Endothelial cell of umbilical vein (primary cell): ENCODE measurements around the gene ACOX3. TPM values are rescaled to one million over a fixed set of nuclear protein-coding genes. Genes with fewer than 3 reads are reported as not detected.

Experiments used
- BruUV-seq: library from RNA; stranded (reverse); fragments of 400-500 nt; replicated peaks from 2 replicates; lab custom pipeline; 2021; lab: Mats Ljungman, UMichigan
- CTCF ChIA-PET: fragments of 300-600, 350-600 bp; sonication (Branson Sonifier 250); formaldehyde crosslinking; loops from one replicate; lab custom pipeline; 2021; ENCODE audit warnings: antibody characterized with exemption, inconsistent platforms; lab: Charles Lee
- POLR2A ChIA-PET: fragments of 300-600, 350-600 bp; sonication (Branson Sonifier 250); formaldehyde crosslinking; loops from one replicate; lab custom pipeline; 2021; ENCODE audit warnings: antibody characterized with exemption, inconsistent platforms; lab: Charles Lee
- DNase-seq: peaks from one replicate; pipeline ENCODE4 v3.0.0-alpha.2; 2011; ENCODE audit warnings: low read depth, low spot score
- FAIRE-seq: peaks from 2 replicates; lab custom pipeline; 2011; peaks lifted over from hg19 to GRCh38; lab: Jason Lieb, UNC
- H2AFZ ChIP-seq: 2 replicates; pipeline ENCODE4 v1.6.0; 2012; ENCODE audit warnings: low read depth, low read length, control low read depth, inconsistent platforms
- H3K27ac ChIP-seq: 2 replicates; pipeline ENCODE4 v1.5.1; 2011; ENCODE audit warnings: low read depth, mild to moderate bottlenecking, control low read depth, low read length, moderate library complexity; ENCODE audit not compliant: insufficient read depth
- H3K27me3 ChIP-seq, 2 experiments: 2 replicates each; pipeline versions ENCODE4 v1.6.0 to v1.6.1; 2011; ENCODE audit warnings: low read length in 2 of 2, mixed read lengths in 1 of 2; ENCODE audit not compliant: control insufficient read depth in 2 of 2, insufficient read depth in 2 of 2
- H3K36me3 ChIP-seq, 2 experiments: 2 replicates in 1 of 2; 3 replicates in 1 of 2; pipeline ENCODE4 v1.5.1; 2011; ENCODE audit warnings: low read length in 2 of 2, mild to moderate bottlenecking in 1 of 2, moderate library complexity in 1 of 2; ENCODE audit not compliant: control insufficient read depth in 2 of 2, insufficient read depth in 2 of 2; ENCODE audit errors: extremely low read depth in 1 of 2
- H3K4me1 ChIP-seq: 3 replicates; pipeline ENCODE4 v1.5.1; 2011; ENCODE audit warnings: mild to moderate bottlenecking, low read length; ENCODE audit not compliant: control insufficient read depth, insufficient read depth; ENCODE audit errors: extremely low read depth
- H3K4me2 ChIP-seq: 2 replicates; pipeline ENCODE4 v1.6.1; 2011; ENCODE audit warnings: low read length, control low read depth, mixed read lengths; ENCODE audit not compliant: insufficient read depth
- H3K4me3 ChIP-seq, 3 experiments: fragments of 200-600 bp in 1 of 3; sonication (generic), shearing (Covaris generic) in 1 of 3; replicated peaks in 1 of 3; 2 replicates each; pipeline ENCODE4 v1.5.1; 2011 to 2016; ENCODE audit warnings: control low read depth in 3 of 3, low read length in 3 of 3, mild to moderate bottlenecking in 2 of 3, inconsistent platforms in 1 of 3, low read depth in 1 of 3, moderate library complexity in 1 of 3; ENCODE audit not compliant: insufficient read depth in 1 of 3
- H3K79me2 ChIP-seq: 2 replicates; pipeline ENCODE4 v1.6.0; 2012; ENCODE audit warnings: low read length, inconsistent platforms; ENCODE audit not compliant: control insufficient read depth, insufficient read depth
- H3K9ac ChIP-seq: replicated peaks from 2 replicates; pipeline ENCODE3; 2011; ENCODE audit warnings: low read length, control low read depth; ENCODE audit not compliant: insufficient read depth; ENCODE audit errors: extremely low read depth
- H3K9me1 ChIP-seq: replicated peaks from 3 replicates; pipeline ENCODE4 v1.6.0; 2011; ENCODE audit warnings: mild to moderate bottlenecking, low read length; ENCODE audit not compliant: control insufficient read depth, insufficient read depth; ENCODE audit errors: extremely low read depth
- H3K9me3 ChIP-seq: replicated peaks from 2 replicates; pipeline ENCODE4 v1.5.1; 2012; ENCODE audit warnings: low read length, inconsistent platforms; ENCODE audit not compliant: control insufficient read depth, insufficient read depth
- H4K20me1 ChIP-seq: replicated peaks from 2 replicates; pipeline ENCODE3; 2011; ENCODE audit warnings: mild to moderate bottlenecking, low read length; ENCODE audit not compliant: control insufficient read depth, insufficient read depth; ENCODE audit errors: extremely low read depth
- CTCF ChIP-seq, 2 donors: IDR thresholded peaks; 1 replicate in 1 of 2; 2 replicates in 1 of 2; pipeline ENCODE4 v1.5.1; 2011; ENCODE audit warnings: low read length in 2 of 2, mild to moderate bottlenecking in 2 of 2, moderate library complexity in 2 of 2, control low read depth in 1 of 2, inconsistent platforms in 1 of 2, low read depth in 1 of 2; ENCODE audit not compliant: insufficient read depth in 1 of 2; ENCODE audit errors: extremely low read depth in 1 of 2
- EZH2 ChIP-seq: IDR thresholded peaks from 2 replicates; pipeline ENCODE4 v1.6.1; 2012; ENCODE audit warnings: borderline replicate concordance, low read depth, mild to moderate bottlenecking, moderate library complexity, low read length, inconsistent platforms; ENCODE audit not compliant: severe bottlenecking
- FOS ChIP-seq: IDR thresholded peaks from 2 replicates; pipeline ENCODE4 v1.6.1; 2011; ENCODE audit warnings: mild to moderate bottlenecking, low read length, moderate library complexity, borderline replicate concordance; ENCODE audit not compliant: insufficient read depth
- GATA2 ChIP-seq: IDR thresholded peaks from 2 replicates; pipeline ENCODE4 v1.7.0; 2011; ENCODE audit warnings: low read depth, mild to moderate bottlenecking, moderate library complexity, mixed read lengths, low read length; ENCODE audit not compliant: insufficient read length, insufficient read depth
- MAX ChIP-seq: IDR thresholded peaks from 2 replicates; pipeline ENCODE4 v1.6.1; 2011; ENCODE audit not compliant: insufficient read depth, insufficient read length
- MYC ChIP-seq: IDR thresholded peaks from one replicate; pipeline ENCODE4 v1.6.1; 2011; ENCODE audit warnings: mild to moderate bottlenecking, low read depth, low read length
- POLR2AphosphoS5 ChIP-seq: IDR thresholded peaks from 2 replicates; pipeline ENCODE4 v1.6.1; 2012; ENCODE audit warnings: low read depth, mild to moderate bottlenecking, control low read depth, low read length, moderate library complexity; ENCODE audit not compliant: insufficient read depth
- dilution Hi-C: fragments of 300-500 bp; cut with MboI; formaldehyde crosslinking; loops from one replicate; pipeline ENCODE4 v1.15.0; 2019; ENCODE audit warnings: low sequenced_read_pairs; ENCODE audit not compliant: extremely low pct_ligation_motif_present
- intact Hi-C: fragments of 100-400 bp; cut with micrococcal nuclease; formaldehyde crosslinking; loops from one replicate; pipeline ENCODE4 v1.10.0; 2022
- polyA plus RNA-seq, 4 experiments: library from polyadenylated mRNA; depleted of rRNA in 3 of 4; stranded (reverse) in 3 of 4; unstranded in 1 of 4; fragments of >200 nt; gene quantifications; 2 replicates each; pipeline versions ENCODE4 v1.2.1 to v1.2.3, GENCODE V29; 2011 to 2012; ENCODE audit warnings: missing spikeins in 1 of 4
- total RNA-seq: library from RNA; stranded (reverse); gene quantifications from 2 replicates; pipeline ENCODE4 v1.2.3, GENCODE V29; 2021

The ACOX3 gene
- total and polyA plus RNA-seq, 2 donors (not counting 3 experiments of a cell fraction or from before 2014, with no cell fraction given): 13.0 to 26.3 TPM

GRCh38 chr4:8324640-8325239, 115.8 kb downstream of the ACOX3 start:
- TF ChIP-seq MYC: no peak
- TF ChIP-seq EZH2: no peak
- TF ChIP-seq MAX: no peak
- no peak for TF ChIP-seq GATA2
- no peak for TF ChIP-seq POLR2AphosphoS5
- no peak for TF ChIP-seq FOS
- no peak for TF ChIP-seq CTCF (IDR thresholded peaks at IDR 0.05; ENCODE audit: extremely low read depth in 1 of 2, insufficient read depth in 1 of 2, low read depth in 1 of 2, low read length in 2 of 2)
- Histone ChIP-seq H3K4me3 (no peak overlapping the region), H2AFZ (no peak overlapping the region), H3K27me3 (peaks cover 2 to 3% of the 10 kb centered on the region in 2 experiments), H3K79me2 (no peaks in the 10 kb centered on the region), H3K9me1 (no peaks in the 10 kb centered on the region), H3K9me3 (no peaks in the 10 kb centered on the region), H3K36me3 (no peaks in the 10 kb centered on the region), H3K9ac (no peak overlapping the region), H3K4me2 (no peak overlapping the region), H3K4me1 (no peaks in the 10 kb centered on the region), H3K27ac (no peak overlapping the region), H4K20me1 (no peaks in the 10 kb centered on the region)
- BruUV-seq: no TSS peak
- intact Hi-C loops: no loop called here
- dilution Hi-C loops: no loop called here
- no peak for FAIRE-seq
- no peak for DNase-seq
- ChIA-PET POLR2A (no interaction called here), CTCF (interaction anchor here (1.2 kb wide), 1 partner anchor 19 kb away, joined by 4 read pairs; no protein-coding TSS in a partner anchor)
